ENCODE measurements around the gene CSH2. TPM values are rescaled to one million over a fixed set of nuclear protein-coding genes. Genes with fewer than 3 reads are reported as not detected.

CSH2 gene
- total and polyA plus RNA-seq, 9 of the 15 experiments (the other 6 are each of a cell fraction or from before 2014, with no cell fraction given): not detected

DNA sequence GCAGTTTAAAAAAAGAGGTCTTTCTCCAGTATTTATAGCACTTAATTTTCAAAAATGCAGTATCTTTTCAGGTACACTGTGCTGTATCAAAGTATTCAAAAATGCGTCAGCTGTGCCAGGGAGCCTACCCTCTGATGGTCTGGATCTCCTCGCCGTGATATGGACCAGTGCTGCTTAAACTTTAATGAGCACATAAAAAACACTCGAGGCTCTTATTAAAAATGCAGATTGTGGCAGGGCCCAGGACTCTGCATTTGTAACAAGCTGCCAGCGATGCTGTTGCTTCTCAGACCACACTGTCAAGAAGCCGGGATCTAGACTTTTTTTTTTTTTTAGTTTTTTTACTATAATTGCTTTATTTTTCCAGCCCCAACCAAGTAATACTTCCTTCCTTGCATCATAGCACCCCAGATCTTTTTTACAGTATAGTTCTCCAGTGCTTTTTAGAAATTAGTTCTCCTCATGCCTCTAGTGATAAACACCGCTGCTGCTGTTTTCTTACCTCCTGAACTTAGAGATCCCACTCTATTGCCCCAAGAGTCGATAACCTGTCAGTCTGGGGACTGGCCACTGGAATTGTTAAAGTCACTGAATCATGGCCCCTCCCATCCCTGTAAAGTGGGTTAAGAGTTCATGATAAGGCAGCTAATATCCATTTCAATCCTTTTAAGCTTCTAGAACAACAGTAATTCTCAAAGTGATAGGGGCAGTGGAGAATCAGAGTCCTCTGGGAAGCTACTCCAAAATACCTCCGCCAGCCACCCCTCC, 29.4 kb downstream of the CSH2 start (continued):
- TF ChIP-seq SMARCA4 (IDR thresholded peaks at IDR 0.05): peak; percentile 48; the same call in 1 of the 2 replicates
- 0 out of 2 replicates have a peak, but pooled peaks have one; percentile 9 for TF ChIP-seq CXXC5 (CRISPR knock-in tag; IDR thresholded peaks at IDR 0.05)
- TF ChIP-seq ZBTB1 (CRISPR knock-in tag; IDR thresholded peaks at IDR 0.05; ENCODE audit: borderline replicate concordance, low read depth): no peak
- 0 out of 2 replicates have a peak, but pooled peaks have one; percentile 9 for TF ChIP-seq POLR2A (conservative IDR thresholded peaks at IDR 0.05)
- 0 out of 2 replicates have a peak, but pooled peaks have one; percentile 24 for TF ChIP-seq ARID1B (IDR thresholded peaks at IDR 0.05)
- TF ChIP-seq POLR2AphosphoS5 (IDR thresholded peaks at IDR 0.05; ENCODE audit: control insufficient read depth, insufficient read depth, low read depth, low read length): peak; percentile 27; the same call in 1 of the 2 replicates
- 0 out of 2 replicates have a peak, but pooled peaks have one; percentile 11 for TF ChIP-seq NCOR1 (IDR thresholded peaks at IDR 0.05)
- TF ChIP-seq, protein P1, sequence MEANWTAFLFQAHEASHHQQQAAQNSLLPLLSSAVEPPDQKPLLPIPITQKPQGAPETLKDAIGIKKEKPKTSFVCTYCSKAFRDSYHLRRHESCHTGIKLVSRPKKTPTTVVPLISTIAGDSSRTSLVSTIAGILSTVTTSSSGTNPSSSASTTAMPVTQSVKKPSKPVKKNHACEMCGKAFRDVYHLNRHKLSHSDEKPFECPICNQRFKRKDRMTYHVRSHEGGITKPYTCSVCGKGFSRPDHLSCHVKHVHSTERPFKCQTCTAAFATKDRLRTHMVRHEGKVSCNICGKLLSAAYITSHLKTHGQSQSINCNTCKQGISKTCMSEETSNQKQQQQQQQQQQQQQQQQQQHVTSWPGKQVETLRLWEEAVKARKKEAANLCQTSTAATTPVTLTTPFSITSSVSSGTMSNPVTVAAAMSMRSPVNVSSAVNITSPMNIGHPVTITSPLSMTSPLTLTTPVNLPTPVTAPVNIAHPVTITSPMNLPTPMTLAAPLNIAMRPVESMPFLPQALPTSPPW (CRISPR knock-in tag; IDR thresholded peaks at IDR 0.05): 0 out of 2 replicates have a peak, but pooled peaks have one; percentile 15
- TF ChIP-seq CBFA2T3 (IDR thresholded peaks at IDR 0.05): peak; percentile 68
- no peak for TF ChIP-seq RAD51 (IDR thresholded peaks at IDR 0.05; ENCODE audit: borderline replicate concordance, low read depth)
- peak; percentile 70 for TF ChIP-seq NFE2 (IDR thresholded peaks at IDR 0.05; ENCODE audit: low read depth)
- no peak for TF ChIP-seq HMG20A (CRISPR knock-in tag; conservative IDR thresholded peaks at IDR 0.05)
- TF ChIP-seq, protein P2, sequence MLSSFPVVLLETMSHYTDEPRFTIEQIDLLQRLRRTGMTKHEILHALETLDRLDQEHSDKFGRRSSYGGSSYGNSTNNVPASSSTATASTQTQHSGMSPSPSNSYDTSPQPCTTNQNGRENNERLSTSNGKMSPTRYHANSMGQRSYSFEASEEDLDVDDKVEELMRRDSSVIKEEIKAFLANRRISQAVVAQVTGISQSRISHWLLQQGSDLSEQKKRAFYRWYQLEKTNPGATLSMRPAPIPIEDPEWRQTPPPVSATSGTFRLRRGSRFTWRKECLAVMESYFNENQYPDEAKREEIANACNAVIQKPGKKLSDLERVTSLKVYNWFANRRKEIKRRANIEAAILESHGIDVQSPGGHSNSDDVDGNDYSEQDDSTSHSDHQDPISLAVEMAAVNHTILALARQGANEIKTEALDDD (IDR thresholded peaks at IDR 0.05): peak; percentile 85

Data from K562 (cell line).